ENCODE results near the gene AHRR. TPM values are rescaled to one million over a fixed set of nuclear protein-coding genes. Genes with fewer than 3 reads are reported as not detected.

AHRR gene
- total RNA-seq, 1 experiment from 2014 or later: 2.2 TPM

DNA sequence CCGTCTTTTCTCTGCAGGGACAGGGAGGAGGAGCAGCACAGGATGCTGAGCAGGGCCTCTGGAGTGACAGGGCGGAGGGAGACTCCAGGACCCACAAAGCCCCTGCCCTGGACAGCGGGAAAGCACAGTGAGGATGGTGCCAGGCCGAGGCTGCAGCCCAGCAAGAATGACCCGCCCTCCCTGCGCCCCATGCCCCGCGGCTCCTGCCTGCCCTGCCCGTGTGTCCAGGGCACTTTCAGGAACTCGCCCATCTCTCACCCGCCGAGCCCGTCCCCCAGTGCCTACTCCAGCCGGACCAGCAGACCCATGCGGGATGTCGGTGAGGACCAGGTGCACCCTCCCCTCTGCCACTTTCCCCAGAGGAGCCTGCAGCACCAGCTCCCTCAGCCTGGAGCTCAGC lies 112.3 kb downstream of the AHRR start:
- no peak overlapping the region for H3K9ac ChIP-seq (ENCODE audit: extremely low read depth, insufficient read length, low read length)
- H3K27me3 Mint-ChIP-seq (ENCODE audit: low read depth): peaks cover 17% of the 10 kb centered on the region
- H3K23ac ChIP-seq (ENCODE audit: insufficient read length, low read depth, low read length): no peak overlapping the region
- H3K4me3 Mint-ChIP-seq: no peak overlapping the region
- H3K27ac ChIP-seq (ENCODE audit: insufficient read length, low read depth, low read length): no peak overlapping the region
- no peak overlapping the region for H3K4me2 ChIP-seq (ENCODE audit: insufficient read depth, insufficient read length, low read length)
- no peak overlapping the region for H2BK15ac ChIP-seq (ENCODE audit: low read depth, low read length)
- no peak overlapping the region for H4K8ac ChIP-seq (replicated peaks; ENCODE audit: insufficient read length, low read depth, low read length)
- no peak overlapping the region; the same call in 1 of the 2 replicates for H3K14ac ChIP-seq (ENCODE audit: insufficient read depth, low read length)
- H2BK12ac ChIP-seq (ENCODE audit: insufficient read length, low read depth, low read length): no peak overlapping the region
- no peak overlapping the region for H3T11ph ChIP-seq (ENCODE audit: low read length)
- H3K27ac Mint-ChIP-seq: no peak overlapping the region
- H3K79me2 ChIP-seq (ENCODE audit: insufficient read depth, low read length): no peaks in the 10 kb centered on the region
- H3K79me1 ChIP-seq (ENCODE audit: insufficient read depth, low read depth, low read length, poor library complexity, severe bottlenecking): no peaks in the 10 kb centered on the region
- no peaks in the 10 kb centered on the region; a peak in 1 of 7 replicates for H3K36me3 Mint-ChIP-seq (ENCODE audit: insufficient read depth in 1 of 3, low read depth in 3 of 3)
- H3K56ac ChIP-seq (ENCODE audit: insufficient read length, low read depth, low read length): no peak overlapping the region
- H4K20me1 ChIP-seq (ENCODE audit: control insufficient read depth, insufficient read depth, insufficient read length): no peaks in the 10 kb centered on the region
- no CpG with 5 or more reads among the region's 16 CpGs for WGBS (ENCODE audit: extremely low coverage, insufficient read length, low lambda C conversion rate)
- H3K18ac ChIP-seq (ENCODE audit: insufficient read length, low read depth, low read length): no peak overlapping the region
- no peaks in the 10 kb centered on the region for H3K9me3 Mint-ChIP-seq
- no peaks in the 10 kb centered on the region for H3K23me2 ChIP-seq (ENCODE audit: insufficient read length, low read depth, low read length, poor library complexity, severe bottlenecking)
- H4K5ac ChIP-seq (ENCODE audit: insufficient read length, low read depth, low read length): no peak overlapping the region
- no peaks in the 10 kb centered on the region for H3K4me1 ChIP-seq (ENCODE audit: insufficient read depth, low read length)
- H4K91ac ChIP-seq (ENCODE audit: insufficient read length, low read depth, low read length): no peak overlapping the region
- no peak overlapping the region for H2AK5ac ChIP-seq (ENCODE audit: insufficient read length, low read length)
- TF ChIP-seq, protein P1, sequence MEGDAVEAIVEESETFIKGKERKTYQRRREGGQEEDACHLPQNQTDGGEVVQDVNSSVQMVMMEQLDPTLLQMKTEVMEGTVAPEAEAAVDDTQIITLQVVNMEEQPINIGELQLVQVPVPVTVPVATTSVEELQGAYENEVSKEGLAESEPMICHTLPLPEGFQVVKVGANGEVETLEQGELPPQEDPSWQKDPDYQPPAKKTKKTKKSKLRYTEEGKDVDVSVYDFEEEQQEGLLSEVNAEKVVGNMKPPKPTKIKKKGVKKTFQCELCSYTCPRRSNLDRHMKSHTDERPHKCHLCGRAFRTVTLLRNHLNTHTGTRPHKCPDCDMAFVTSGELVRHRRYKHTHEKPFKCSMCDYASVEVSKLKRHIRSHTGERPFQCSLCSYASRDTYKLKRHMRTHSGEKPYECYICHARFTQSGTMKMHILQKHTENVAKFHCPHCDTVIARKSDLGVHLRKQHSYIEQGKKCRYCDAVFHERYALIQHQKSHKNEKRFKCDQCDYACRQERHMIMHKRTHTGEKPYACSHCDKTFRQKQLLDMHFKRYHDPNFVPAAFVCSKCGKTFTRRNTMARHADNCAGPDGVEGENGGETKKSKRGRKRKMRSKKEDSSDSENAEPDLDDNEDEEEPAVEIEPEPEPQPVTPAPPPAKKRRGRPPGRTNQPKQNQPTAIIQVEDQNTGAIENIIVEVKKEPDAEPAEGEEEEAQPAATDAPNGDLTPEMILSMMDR (conservative IDR thresholded peaks at IDR 0.05): no peak
- H2AFZ ChIP-seq (ENCODE audit: low read length): no peak overlapping the region
- DNase-seq: no peak
- H2BK5ac ChIP-seq (ENCODE audit: insufficient read length, low read length): no peak overlapping the region
- H2BK20ac ChIP-seq (ENCODE audit: low read depth, low read length, poor library complexity, severe bottlenecking): no peak overlapping the region
- peaks cover 3 to 5% of the 10 kb centered on the region in 2 experiments; a peak in 3 of 4 replicates for H3K4me1 Mint-ChIP-seq
- H2BK120ac ChIP-seq (ENCODE audit: low read depth, low read length, poor library complexity, severe bottlenecking): no peak overlapping the region
- no peaks in the 10 kb centered on the region for H3K9me3 ChIP-seq (ENCODE audit: control insufficient read depth, low read depth, low read length)
- H3K27me3 ChIP-seq (ENCODE audit: insufficient read depth, low read length): no peaks in the 10 kb centered on the region
- H3K4ac ChIP-seq (ENCODE audit: low read depth, low read length): no peak overlapping the region
